WERI-Rb-1 (cell line): ENCODE measurements around the gene PTPRM.

Source experiments
- DNase-seq: peaks from one replicate; pipeline ENCODE4 v3.0.0-alpha.2; 2020
- H3K27ac ChIP-seq: fragments of 250-450 bp; sonication (Bioruptor Pico); 2 replicates; pipeline ENCODE4 v1.5.1; 2020; ENCODE audit warnings: mild to moderate bottlenecking, moderate library complexity
- H3K27me3 ChIP-seq: fragments of 250-450 bp; sonication (Bioruptor Pico); 2 replicates; pipeline ENCODE4 v1.5.1; 2021; ENCODE audit warnings: mild to moderate bottlenecking, low read depth, moderate library complexity; ENCODE audit not compliant: insufficient read depth, severe bottlenecking
- H3K36me3 ChIP-seq: fragments of 250-450 bp; sonication (Bioruptor Pico); 2 replicates; pipeline ENCODE4 v1.5.1; 2020; ENCODE audit warnings: mild to moderate bottlenecking, moderate library complexity
- H3K4me3 ChIP-seq: 2 replicates; pipeline ENCODE4 v1.5.1; 2011; ENCODE audit warnings: low read depth, mild to moderate bottlenecking, control low read depth, low read length
- H3K9me3 ChIP-seq: fragments of 250-450 bp; sonication (Bioruptor Pico); 2 replicates; pipeline ENCODE4 v1.5.1; 2021; ENCODE audit warnings: mild to moderate bottlenecking, moderate library complexity; ENCODE audit not compliant: severe bottlenecking
- CTCF ChIP-seq: IDR thresholded peaks from 2 replicates; pipeline ENCODE4 v1.5.1; 2011; ENCODE audit warnings: low read depth, mild to moderate bottlenecking, control low read depth, inconsistent platforms, low read length

The PTPRM gene

GRCh38 chr18:7524786-7525185, 42.3 kb upstream of the PTPRM start:
- Histone ChIP-seq H3K4me3 (no peak overlapping the region), H3K9me3 (no peaks in the 10 kb centered on the region), H3K27me3 (no peaks in the 10 kb centered on the region), H3K27ac (no peak overlapping the region), H3K36me3 (no peaks in the 10 kb centered on the region)
- TF ChIP-seq CTCF: no peak
- DNase-seq: no peak

GRCh38 chr18:7532942-7533341, 34.2 kb upstream of the PTPRM start:
- H3K27ac ChIP-seq: no peak overlapping the region
- DNase-seq: no peak
- no peak for TF ChIP-seq CTCF
- H3K36me3 ChIP-seq: no peaks in the 10 kb centered on the region
- H3K9me3 ChIP-seq: no peaks in the 10 kb centered on the region
- no peaks in the 10 kb centered on the region for H3K27me3 ChIP-seq
- H3K4me3 ChIP-seq: no peak overlapping the region

GRCh38 chr18:7535436-7536205, 31.5 kb upstream of the PTPRM start:
- DNase-seq: no peak
- Histone ChIP-seq H3K36me3 (no peaks in the 10 kb centered on the region), H3K27ac (no peak overlapping the region), H3K27me3 (no peaks in the 10 kb centered on the region), H3K9me3 (no peaks in the 10 kb centered on the region), H3K4me3 (no peak overlapping the region)
- TF ChIP-seq CTCF: no peak

- no peaks in the 10 kb centered on the region for H3K36me3 ChIP-seq
- TF ChIP-seq CTCF: no peak
- no peak for DNase-seq
- no peaks in the 10 kb centered on the region for H3K9me3 ChIP-seq
- H3K4me3 ChIP-seq: no peak overlapping the region
- H3K27ac ChIP-seq: no peak overlapping the region
- no peaks in the 10 kb centered on the region for H3K27me3 ChIP-seq
Measured at GRCh38 chr18:7537145-7537544, 30.0 kb upstream of the PTPRM start.

GRCh38 chr18:7541835-7542234, 25.3 kb upstream of the PTPRM start:
- DNase-seq: no peak
- no peaks in the 10 kb centered on the region for H3K27me3 ChIP-seq
- no peaks in the 10 kb centered on the region for H3K36me3 ChIP-seq
- no peak overlapping the region for H3K4me3 ChIP-seq
- no peak for TF ChIP-seq CTCF
- no peak overlapping the region for H3K27ac ChIP-seq
- H3K9me3 ChIP-seq: no peaks in the 10 kb centered on the region

- no peak overlapping the region for H3K4me3 ChIP-seq
- H3K36me3 ChIP-seq: no peaks in the 10 kb centered on the region
- H3K27me3 ChIP-seq: no peaks in the 10 kb centered on the region
- H3K9me3 ChIP-seq: no peaks in the 10 kb centered on the region
- TF ChIP-seq CTCF: no peak
- no peak for DNase-seq
- no peak overlapping the region for H3K27ac ChIP-seq
Measured at GRCh38 chr18:7544686-7545085, 22.4 kb upstream of the PTPRM start.
